Left hindlimb (tissue), 1 donor: ENCODE results near the gene RERE.
A peak's percentile ranks its signal among the peaks of the same experiment; 100 is the strongest.

Source experiments
- DNase-seq: peaks from one replicate; pipeline ENCODE4 v3.0.0-alpha.2; 2018

The RERE gene

DNA sequence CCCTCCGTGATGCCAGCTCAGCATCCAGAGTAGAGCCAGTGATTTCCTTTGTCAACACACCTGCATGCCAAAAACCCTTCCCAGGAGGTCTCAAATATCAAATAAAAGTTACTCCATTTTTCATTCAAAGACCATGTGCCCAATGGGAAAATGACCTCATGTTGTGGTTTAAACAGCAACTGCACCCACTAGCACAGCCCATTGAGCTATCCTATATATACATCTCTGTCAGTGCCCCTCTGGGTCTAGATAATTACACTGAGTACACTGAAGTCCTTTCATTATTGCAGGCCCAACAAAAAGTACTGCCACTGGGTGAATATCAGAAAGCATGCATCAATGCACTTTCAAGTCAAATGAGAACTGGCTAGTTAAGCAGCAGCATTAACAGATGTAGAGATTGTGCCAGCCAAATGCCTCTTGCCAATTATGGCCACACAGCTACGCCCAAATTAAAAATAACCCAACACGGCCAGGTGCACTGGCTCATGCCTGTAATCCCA, 381.8 kb downstream of the RERE start:
- no peak for DNase-seq

DNA sequence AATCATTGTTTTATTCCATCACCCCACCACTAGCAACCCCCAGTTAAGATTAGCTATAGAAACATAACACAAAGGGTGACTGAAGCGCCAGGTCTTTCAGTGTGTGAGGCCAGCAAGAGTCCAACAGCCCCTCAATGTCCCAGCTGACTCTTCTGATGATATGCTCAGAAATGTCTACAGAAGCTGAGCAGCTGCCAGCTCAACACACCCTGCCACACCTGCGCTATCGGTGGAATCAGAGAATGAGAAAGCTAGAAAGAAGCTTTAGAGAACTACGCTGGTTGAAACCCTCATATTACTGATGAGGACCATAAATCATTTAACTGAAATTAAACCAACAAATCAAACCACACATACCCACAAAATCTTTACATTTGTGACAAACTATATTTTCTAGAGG, 383.3 kb downstream of the RERE start:
- no peak for DNase-seq

DNA sequence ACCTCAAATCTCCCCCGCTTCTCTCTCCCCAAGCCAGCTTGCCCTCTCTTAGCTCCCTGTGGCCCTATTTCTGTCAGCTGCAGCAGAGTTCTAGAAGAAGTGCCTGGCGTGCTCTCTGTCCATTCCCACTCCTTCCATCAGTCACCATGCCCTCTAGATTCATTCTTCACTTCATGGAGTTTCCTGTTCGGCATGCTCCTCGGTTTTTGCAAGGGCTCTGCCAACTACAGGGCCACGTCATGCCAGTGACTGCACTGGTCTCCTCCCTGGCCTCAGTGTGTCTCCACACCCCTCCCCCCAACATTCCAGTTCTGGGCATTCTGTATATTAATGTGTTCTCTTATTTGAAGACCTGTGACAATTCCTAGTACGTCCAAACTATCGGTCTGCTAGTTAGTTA, 385.7 kb downstream of the RERE start:
- DNase-seq = no peak

DNA sequence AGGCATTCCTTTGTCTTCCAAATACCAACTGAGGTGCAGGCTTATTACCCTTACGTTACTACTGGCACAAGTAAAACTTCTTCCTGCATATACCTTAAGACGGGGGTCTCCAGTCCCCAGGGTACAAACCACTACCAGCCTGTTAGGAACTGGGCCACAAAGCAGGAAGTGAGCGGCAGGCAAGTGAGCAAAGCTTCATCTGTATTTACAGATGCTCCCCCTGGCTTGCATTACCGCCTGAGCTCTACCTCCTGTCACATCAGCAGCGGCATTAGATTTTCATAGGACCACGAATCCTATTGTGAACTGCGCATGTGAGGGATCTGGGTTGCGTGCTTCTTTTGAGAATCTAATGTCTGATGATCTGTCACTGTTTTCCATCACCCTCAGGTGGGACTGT, 386.4 kb downstream of the RERE start:
- DNase-seq = no peak

DNA sequence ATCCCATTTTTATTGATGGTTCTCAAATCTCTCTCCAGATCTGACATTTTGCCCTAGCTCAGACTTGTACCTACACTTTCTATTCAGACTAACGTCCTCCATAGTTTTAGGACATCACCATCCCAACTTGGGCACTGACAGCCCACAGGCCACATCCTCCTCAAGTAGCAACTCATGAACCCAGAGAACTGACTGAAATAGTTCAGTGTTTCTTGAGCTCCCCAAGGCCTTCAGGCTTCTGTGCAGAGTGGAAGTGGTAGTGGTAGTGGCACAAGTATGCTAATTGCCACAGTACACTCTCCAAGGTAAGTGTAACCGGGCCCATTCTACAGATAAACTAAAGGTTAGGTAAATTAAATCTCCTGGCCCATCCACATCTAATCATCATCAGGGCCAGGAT, 387.0 kb downstream of the RERE start:
- no peak for DNase-seq

DNA sequence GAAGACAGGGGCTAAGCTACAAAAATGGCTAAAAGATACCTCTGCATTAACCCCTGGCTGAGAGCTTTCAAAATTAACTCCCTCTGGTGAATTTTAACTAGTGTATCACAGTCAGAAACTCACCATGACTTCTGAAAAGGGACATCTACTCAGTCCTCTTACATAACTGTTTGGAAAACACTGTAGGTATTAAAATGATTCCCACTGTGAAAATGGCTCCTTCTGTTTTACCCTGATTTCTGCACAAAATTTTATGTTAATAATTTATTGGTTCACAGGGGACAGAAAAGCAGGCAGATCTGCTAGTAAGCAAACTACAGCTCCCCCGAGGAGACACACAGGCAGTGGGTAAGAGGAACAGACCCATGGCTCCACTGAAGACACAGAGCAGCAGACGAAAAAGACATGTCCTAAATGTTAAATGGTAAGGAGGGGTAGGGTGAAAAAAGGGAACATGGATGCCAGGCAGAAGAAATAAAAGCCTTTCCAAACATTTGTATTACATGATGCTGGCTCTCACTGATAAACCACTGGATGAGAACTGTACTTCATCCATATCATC, 387.8 kb downstream of the RERE start:
- no peak for DNase-seq

DNA sequence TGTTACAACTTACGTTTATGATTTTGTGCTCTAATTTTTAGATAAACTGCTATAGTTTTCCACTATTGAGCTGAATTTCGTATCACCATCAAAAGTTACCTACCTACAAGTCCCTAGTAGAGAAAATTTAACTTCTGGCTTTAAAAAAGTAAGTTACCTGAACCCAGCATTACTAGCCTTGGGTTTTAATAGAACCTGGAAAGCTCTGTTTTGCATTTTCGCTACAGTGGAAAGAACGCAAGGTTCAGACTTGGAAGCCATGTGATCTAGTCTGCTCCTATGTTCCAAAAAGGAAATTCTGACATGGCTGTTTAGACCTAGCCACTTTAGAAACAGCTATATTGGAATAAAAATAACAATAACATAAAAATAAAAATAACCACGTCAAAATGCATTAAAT, 389.0 kb downstream of the RERE start:
- no peak for DNase-seq

DNA sequence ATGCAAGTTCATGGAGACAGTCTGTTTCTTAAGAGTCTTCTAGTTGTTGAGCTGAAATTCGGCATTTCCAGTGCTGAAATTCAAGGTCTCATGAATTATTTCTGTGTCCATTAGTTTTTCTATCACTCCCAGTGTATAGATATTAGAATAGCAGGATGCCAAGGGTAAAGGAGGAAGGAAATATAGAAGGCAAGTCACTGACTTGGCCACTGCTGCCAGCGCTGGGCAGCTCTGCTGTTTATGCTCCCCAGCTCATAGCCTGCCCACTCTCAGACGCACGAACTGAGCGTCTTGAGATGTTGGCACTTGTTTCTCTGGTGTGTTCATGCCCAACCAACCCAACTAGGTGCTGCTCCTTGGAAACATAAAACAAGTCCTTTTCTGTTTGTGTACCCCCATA, 389.5 kb downstream of the RERE start:
- no peak for DNase-seq

DNA sequence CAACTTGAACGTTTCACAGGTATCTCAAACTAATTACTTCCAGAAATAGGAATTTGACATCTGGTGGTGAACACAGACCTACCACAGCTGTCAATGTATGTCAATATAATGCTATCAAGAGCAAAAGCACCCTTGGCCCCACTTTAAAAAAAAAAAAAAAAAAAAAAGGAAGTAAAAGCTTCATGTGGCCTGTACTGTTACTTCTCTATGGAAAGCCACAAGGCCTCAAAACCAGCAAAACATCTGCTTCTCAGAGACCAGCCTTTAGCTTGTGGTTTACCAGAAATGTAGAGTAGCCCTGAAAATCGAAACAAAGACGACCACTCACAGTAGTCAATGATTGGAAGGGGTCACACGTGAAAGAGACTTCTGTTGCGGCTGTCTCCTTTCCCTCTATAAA, 389.9 kb downstream of the RERE start:
- DNase-seq = no peak

DNA sequence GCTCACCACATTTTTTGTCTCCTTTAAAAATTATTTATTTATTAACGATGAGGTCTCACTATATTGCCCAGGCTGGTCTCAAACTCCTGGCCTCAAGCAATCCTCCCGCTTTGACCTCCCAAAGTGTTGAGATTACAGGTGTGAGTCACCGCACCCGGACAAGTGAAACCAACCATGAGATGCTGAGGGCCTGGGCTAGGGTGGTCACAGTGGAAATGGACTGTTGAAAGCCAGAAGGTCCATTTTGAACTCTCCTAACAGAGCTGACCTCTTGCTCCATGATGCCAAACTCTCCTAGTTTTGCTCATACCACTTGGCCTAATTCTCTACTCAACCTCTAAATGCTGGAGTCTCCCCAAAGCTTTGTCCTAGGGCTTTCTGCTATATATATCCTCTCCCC, 390.4 kb downstream of the RERE start:
- no peak for DNase-seq

DNA sequence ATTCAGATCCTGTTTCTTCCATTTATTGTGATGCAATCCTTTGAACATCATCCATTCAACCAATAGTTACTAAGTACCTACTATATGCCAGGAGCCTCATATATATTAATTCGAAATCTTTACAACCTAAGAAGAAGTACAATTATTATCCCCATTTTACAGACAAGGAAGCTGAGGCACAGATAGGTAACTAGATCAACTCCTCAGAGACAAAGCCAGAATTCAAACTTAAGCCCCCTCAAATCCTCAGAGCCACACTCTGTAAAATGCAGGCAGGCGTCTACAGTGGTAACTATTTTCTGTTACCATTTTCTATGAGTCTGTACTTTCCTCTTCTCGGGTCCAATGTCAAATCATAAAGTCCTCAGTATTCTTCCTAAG, 391.7 kb downstream of the RERE start:
- DNase-seq = no peak

DNA sequence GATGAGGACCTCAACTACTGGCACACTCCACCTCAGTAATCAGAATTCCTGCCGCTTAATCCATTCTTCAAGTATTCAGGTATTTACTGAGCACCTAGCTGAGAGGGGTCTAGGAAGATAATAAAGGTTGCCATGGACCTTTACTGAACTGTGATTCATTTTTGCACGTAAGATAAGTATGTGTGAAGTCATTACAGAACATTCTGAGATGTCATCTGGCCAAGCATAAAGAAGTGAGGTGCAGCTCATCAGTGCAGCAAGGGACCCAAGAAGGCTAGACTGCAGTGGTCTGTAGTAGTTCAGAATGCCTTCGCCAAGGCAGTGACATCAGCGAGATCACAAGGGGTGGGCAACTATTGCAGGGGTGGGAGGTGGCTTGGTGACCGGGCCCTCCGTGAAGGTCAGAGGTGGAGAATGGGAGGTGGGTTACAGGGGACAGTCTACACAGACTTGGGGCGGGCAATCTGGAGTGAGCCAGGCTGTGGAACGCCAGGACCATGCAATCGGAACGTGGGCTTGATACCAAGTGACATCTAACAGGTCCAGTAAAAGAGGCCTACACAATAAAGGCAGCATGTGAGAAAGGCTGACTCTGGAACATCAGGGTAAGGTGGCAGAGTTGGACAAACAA, 392.2 kb downstream of the RERE start:
- no peak for DNase-seq

DNA sequence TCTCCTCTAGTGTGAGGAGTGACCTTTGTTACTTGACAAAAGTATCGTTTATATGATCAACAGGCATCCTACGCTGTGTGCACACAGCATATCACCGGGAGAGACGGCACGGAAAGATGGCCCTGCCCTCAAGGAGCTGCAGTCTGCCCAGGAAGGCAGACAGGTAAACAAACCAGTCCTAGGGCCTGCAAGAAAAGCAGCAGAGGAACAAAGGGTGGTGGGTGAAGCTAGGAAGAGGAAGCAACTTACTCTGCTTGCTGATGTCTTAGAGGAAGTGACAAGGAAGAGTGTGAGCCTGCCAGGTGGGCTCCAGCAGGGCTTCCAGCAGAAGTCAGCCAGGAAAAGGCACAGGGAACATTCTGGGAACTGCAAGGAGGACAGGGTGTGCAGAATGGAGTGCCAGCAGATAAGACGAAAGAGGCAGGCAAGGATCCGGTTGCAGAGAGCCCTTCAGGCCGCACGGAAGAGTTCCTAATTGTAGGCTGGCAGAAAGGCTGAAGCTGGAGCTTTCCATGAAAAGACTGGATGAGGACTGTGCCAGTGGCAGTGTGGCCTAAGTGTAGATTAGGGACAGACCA, 392.8 kb downstream of the RERE start:
- no peak for DNase-seq

DNA sequence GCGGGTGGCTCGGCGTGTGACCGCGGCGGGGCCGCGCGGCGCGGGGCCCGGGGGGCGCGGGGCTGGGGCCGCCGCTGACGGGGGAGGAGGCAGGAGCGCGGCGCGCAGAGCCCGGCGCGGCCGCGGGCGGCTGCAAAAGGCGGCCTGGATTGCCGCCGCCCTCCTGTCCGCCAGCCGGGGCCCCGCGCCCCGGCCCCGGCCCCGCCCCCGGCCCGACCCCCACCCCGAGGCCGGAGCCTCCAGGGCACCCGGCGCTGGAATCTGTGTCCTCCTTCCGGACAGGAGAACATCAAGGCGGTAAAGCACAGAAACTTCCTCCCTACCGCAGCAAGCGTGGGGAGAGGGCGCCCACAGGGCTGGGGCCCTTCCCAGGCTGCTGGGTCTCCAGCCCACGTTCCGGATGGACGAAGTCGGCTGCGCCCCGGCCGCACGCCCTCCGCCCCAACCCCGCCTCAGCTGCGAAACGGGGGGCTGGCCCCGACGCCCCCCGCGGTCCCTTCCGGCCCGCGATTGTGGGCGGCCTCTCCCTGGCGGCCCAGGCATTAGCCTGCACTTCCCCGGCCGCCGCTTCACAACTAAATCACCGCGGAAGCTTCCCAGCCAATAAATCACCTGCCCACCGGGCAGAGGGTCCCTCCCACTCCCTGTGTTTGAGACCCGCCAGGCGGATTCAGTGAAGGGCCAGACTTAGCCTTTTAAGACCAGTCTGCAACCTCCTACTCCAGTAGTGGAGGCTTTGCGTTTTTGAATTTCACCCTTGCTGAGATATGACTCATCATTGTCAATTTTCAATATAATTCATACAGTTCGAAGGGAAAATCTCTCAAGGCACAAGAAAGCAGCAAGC, 393.5 kb downstream of the RERE start:
- DNase-seq = peak; percentile 79

DNA sequence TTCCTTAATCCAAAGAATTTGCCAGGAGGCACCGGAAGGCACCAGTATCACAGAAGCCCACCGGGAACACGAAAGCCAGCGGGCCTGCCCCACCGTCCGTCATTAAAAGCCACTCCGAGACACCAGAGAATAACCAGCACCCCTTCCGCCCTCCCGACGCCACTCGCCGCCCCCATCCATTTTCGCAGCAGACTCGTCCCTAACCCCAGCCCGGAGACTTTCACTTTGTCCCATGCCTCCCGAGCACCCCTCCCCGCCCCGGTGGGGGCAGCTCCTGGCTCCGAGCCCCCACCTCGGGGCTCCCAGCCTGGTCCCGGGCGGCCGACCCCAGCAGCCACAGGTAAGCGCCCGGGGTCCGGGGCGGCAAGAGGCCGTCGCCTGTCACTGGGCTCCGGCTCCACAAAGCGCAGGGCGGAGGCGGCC, 394.2 kb downstream of the RERE start:
- peak; percentile 52 for DNase-seq

DNA sequence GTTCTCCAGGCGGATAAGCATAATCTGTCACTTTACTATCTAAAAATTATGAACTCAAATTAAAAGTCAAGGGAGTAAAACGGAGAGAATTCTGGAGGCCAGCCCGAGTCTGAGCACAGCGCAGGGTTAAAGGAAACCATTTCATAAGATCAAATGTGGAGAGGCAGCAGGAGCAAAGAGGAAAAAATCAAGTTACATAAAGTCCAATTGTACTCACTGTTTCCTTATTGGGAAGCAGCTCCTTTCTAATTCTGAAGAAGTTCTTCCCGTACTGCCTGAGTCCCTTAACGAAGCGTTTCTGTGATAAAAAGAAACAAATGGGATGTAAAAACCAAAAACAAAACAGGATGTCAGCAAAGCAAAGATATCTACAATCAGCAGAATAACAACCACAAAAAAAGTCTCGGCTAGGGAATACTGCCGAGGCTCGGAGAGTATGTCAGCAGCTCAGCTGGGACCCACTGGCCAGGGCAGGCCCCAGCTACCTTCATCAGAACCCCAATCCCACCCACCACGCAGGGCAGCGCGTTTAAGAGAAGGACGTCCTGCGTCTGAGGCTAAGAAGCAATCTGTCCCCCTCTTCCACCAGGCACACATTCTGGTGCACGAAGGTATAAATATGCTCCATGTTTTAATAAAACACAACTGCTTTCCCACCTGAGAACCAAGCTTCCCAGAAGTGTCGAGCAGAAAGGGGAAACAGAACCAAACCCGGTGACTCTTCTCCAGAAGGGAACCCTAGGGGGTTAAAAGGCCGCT, 394.8 kb downstream of the RERE start:
- no peak for DNase-seq

DNA sequence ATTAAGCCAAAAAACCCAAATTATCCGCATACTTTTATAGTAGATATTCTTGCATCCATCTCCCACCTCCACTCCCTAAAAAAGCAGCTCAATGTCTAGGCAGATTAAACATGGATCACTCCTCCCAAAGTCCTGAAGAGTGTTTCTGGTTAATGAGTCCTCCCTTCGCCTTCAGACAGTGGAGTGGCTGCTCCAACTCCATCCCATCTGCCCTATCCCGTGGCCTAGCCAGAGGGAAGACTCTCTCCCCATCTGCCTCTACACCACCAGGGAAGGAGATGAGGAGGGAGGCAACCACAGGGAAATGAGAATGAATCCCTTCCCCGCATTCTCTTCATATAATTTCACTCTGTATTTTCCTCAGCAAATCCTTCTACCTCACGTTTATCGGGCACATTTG, 395.7 kb downstream of the RERE start:
- DNase-seq = no peak

DNA sequence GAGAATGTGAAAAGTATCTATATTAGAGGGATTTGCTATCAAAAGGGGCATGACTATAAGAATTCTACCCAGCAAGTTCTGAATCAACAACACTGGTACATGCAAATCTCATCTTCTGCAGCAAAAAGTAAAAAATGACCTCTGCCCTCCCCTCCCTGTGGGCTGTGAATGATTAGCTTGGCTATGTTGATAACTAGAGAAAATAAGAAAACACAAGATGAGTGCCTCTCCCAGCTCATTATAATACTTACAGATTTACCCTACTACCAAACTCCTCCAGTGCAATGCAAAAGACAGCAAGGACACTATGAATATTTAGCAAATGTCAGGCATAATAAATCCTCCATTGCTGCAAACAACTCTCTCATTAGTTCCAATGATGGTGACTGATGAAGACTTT, 397.1 kb downstream of the RERE start:
- no peak for DNase-seq

DNA sequence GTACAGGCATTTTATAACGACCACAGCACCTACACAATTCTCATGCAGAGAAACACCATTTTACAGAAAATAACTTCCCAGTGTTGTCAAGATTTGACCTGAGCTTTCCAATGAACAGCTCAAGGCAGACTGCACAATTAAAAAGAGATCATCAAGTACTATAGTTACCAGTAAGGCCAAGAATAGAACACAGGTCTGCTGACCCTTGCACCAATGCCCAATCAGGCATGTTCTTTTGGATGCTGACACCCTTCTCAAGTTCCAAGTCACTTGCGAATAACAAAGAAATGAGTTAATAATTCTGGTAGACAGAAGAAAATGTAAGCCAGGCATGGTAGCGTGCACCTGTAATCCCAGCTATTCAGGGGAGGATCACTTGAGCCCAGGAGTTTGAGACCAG, 397.6 kb downstream of the RERE start:
- DNase-seq = no peak

DNA sequence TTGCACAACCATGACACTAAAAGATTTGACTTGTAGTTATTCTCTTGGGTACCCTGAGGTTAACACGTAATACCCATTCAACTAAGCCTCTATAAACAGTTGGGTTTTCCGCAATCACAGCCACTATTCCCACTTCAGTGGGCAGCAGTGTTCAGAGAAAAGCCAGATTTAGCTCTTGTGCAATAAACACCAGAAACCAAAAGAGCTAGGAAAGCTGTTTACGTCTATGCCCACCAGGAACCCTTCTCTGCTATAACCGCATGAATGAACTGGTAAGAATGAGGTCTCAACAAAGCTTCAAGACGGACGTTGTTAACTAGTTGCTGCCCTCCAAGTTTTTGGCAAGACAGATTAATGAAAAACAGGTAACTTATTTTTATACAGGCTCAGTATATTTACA, 398.3 kb downstream of the RERE start:
- DNase-seq = no peak

DNA sequence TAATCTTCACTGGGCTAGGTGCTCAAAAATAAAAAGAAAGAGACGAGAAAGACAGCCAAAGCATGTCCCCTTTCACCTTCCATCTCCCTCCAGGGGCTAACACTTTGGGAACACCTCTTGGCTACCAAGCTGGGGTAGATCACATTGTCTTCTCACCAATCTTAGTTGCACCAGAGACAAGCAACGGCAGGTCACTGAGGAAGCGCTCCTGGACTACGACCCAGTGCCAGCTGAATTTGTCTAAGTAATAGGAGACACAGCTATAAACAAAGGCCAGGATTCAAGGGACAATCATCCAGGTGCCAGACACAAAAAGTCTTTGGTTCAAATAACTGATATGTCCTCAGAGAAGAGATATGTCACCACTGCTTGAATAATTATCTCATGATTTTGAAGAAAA, 399.1 kb downstream of the RERE start:
- DNase-seq = no peak

DNA sequence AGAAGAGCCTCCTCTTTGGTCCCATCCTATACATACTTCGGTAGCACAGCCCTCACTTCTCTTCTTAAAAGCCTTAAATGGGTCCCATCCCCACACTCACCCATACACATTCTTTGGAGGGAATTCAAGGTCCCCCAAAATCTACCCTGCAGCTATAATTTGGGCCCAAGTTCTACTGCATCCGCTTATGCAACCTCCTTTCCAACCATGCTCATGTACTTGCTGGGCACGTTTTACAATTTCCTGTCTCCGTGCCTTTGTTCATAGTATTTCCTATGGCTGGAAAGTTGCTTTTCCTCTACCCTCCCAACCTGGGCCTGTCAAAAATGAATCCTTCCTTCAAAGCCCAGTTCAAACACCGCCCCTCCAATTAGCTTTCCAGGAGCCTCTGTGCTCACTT, 399.8 kb downstream of the RERE start:
- no peak for DNase-seq

DNA sequence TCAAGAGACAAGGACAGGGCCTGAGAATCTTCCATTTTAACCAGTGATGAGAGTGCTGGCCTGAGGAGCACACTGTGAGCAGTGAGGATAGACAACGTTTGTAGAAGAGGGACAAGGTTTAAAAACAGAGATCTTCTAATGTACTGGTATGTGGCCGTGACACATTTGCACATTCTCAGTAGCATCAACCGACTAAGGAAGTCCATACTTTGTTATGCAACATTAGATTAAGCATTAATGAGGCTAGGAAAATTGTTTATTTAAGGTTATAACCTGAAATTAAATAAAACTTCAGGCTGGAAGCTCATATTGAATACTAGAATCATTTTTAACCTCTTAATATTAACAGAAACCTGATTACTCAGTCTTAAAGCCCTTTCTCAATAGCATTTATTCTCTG, 400.6 kb downstream of the RERE start:
- no peak for DNase-seq
